Measurements from ENCODE around the gene EPC1.

DNA sequence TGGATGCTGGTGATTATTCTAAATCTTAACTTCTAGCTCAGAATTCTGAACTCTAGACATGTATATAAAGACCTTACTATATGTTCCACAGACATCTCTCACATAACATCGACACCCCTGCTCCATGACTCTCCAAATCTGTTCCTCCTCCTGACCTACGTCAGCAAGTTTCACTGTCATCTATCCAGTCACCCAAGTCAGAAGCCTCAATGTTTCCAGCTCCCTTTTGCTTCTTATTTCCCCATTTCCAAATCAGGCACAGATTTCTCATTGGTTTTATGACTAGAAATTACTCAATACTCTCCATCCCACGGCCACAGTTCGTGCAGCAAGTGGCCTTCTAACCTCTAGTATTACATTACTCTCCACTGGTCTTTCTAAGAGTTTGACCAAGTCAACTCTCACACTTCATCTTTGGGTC lies 28.5 kb downstream of the EPC1 start:
- TF ChIP-seq, protein P1, sequence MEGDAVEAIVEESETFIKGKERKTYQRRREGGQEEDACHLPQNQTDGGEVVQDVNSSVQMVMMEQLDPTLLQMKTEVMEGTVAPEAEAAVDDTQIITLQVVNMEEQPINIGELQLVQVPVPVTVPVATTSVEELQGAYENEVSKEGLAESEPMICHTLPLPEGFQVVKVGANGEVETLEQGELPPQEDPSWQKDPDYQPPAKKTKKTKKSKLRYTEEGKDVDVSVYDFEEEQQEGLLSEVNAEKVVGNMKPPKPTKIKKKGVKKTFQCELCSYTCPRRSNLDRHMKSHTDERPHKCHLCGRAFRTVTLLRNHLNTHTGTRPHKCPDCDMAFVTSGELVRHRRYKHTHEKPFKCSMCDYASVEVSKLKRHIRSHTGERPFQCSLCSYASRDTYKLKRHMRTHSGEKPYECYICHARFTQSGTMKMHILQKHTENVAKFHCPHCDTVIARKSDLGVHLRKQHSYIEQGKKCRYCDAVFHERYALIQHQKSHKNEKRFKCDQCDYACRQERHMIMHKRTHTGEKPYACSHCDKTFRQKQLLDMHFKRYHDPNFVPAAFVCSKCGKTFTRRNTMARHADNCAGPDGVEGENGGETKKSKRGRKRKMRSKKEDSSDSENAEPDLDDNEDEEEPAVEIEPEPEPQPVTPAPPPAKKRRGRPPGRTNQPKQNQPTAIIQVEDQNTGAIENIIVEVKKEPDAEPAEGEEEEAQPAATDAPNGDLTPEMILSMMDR (IDR thresholded peaks at IDR 0.05 in 8 of 11, conservative IDR thresholded peaks at IDR 0.05 in 3 of 11) = no peak
- TF ChIP-seq POLR2A (IDR thresholded peaks at IDR 0.05) = no peak
- TF ChIP-seq POLR2AphosphoS5 (IDR thresholded peaks at IDR 0.05) = peak in 1 of 3 donors; percentile 63
